NCI-H2196 (cell line): ENCODE measurements around the gene DPP3.
A peak's percentile ranks its signal among the peaks of the same experiment; 100 is the strongest.
"Not testable (repeated sequence)": the region's sequence is repeated elsewhere in the genome, so short reads cannot be mapped to it uniquely, and the experiment has no call there.

Experiments
- DNase-seq: peaks from one replicate; lab custom pipeline; 2025; ENCODE audit not compliant: unreplicated experiment; lab: John Stamatoyannopoulos, UW

Gene DPP3

DNA sequence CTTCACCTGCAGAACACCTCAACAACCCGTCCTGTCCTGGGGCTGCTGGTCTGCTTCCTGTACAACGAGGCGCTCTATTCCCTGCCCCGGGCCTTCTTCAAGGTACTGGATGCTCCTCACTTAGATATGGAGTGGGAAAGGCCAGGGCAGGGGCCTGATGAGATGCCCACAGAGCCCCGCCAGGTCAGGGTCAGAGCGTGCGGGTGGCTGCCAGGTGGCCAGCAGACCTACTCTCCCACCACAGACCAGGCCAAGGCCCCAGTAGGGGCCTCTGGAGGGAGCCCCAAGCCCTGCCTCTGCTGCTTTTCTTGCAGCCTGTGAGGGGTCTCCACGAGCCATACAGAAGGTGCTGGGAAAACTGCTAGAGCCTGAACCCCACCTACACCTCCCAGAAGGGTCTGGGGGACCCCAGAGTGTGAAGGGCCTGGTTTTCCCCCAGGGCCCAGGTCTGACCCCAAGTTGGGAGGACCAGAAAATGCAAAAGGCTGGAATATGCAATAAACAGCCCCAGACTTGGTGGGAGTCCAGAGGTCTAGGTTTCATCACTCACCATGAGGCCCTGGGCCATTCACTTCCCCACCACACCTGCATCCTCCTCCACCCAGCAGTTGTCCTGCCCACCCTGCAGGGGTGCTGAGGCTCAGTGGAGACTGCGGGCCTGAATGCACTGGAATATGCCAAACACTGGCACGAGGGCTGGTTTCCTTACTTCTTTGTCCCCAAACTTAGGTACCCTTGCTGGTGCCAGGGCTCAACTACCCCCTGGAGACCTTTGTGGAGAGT, 50.9 kb downstream of the DPP3 start:
- no peak for DNase-seq

- DNase-seq = no peak
Observed at GRCh38 chr11:66531841-66532240, 51.6 kb downstream of the DPP3 start.

DNA sequence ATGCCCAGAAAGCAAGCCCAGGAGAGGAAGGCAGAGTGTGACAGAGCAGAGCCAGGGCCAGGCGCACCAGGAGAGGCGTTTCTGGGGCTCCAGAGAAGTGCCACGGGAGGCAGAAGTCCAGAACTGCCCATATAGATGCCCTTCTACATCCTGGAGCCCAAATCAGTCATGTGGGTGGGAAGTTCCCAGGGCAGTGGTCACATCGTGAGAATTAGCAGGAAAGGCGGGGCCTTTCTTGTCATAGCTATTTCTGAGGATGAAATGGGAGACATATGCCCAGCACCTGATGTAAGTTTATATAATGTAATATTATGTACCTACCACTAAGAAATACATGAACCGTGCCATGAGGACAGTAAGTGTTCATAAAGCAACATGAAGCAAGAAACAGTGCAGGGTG, 52.5 kb downstream of the DPP3 start:
- DNase-seq = no peak

- DNase-seq = no peak
Observed at GRCh38 chr11:66539170-66539869, 59.1 kb downstream of the DPP3 start.

DNA sequence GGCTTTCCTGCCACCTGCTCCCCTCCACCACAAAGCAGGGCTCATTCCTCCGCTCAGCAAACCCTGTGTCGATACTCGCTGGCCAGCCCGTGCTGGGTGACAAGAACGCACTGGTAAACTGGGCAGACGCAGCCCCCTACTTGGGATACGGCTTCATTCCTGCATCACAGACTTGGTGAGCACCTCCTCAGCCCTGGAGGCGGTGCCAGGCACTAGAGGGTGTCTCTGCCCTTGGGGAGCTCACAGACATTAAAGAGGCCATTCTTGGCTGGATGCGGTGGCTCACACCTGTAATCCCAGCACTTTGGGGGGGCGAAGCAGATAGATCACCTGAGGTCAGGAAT, 59.6 kb downstream of the DPP3 start:
- DNase-seq = no peak

DNA sequence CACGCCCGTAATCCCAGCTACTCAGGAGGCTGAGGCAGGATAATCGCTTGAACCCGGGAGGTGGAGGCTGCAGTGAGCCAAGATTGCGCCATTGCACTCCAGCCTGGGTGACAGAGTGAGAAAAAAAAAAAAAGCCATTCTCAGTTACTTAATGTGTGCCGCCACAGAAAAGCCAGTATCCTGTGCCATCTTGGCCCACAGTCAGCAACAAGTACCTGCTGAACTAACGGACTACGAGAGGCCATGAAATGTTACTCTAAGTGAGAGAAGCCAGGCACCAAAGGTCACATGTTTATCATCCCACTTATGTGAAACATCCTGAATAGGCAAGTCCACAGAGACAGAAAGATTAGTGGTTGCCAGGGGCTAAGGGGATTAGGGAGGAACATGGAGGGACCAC, 60.4 kb downstream of the DPP3 start:
- not testable (repeated sequence) for DNase-seq

GRCh38 chr11:66541892-66542291, 61.7 kb downstream of the DPP3 start:
- no peak for DNase-seq

- no peak for DNase-seq
Observed at GRCh38 chr11:66542362-66542761, 62.1 kb downstream of the DPP3 start.

DNA sequence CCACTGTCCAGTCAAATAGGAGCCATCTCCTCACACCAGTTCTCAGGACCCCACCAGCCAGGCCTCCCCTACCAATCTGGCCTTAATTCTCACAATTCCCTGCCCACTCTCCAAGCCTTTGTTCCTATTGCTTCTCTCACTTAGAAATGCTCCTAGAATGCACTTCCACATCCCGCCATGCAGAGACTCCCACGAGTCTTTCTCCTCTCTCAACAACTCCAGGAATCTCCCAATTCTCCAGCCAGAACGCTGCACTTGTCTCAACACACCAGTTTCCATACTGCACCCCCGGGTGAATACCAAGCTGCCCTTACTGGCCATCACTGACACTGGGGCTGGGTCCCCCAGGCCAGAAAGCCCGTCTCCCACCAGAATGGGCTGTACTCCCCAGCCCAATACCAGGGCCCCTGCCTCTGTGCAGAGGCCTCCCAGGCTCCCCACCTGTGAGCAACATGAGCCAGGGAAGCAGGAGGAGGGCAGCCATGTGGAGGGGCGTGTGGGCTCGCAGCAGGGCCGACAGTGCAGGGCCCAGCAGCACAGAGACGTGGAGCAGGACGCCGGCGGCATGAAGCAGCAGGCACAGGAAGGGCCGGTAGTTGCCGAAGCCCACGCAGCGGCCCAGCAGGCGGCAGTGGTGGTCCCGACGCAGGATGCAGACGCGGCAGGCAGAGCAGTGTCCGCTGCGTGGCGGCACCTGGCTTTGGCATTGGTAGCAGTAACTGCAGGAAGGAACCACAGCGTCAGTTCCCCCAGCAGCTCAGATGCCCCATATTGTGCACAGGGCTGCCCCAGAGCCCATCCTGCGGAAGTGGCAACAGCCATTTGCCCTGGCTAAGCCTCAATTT, 63.3 kb downstream of the DPP3 start:
- no peak for DNase-seq

DNA sequence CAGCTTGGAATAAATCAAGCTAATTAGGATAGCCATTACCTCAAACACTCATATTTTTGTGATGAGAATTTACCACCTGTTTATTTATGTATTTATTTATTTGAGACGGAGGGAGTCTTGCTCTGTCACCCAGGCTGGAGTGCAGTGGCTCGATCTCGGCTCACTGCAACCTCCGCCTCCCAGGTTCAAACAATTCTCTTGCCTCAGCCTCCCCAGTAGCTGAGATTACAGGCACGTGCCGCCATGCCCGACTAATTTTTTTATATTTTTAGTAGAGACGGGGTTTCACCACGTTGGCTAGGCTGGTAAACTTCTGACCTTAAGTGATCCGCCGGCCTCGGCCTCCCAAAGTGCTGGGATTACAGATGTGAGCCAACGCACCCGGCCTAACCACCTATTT, 64.7 kb downstream of the DPP3 start:
- DNase-seq = not testable (repeated sequence)

DNA sequence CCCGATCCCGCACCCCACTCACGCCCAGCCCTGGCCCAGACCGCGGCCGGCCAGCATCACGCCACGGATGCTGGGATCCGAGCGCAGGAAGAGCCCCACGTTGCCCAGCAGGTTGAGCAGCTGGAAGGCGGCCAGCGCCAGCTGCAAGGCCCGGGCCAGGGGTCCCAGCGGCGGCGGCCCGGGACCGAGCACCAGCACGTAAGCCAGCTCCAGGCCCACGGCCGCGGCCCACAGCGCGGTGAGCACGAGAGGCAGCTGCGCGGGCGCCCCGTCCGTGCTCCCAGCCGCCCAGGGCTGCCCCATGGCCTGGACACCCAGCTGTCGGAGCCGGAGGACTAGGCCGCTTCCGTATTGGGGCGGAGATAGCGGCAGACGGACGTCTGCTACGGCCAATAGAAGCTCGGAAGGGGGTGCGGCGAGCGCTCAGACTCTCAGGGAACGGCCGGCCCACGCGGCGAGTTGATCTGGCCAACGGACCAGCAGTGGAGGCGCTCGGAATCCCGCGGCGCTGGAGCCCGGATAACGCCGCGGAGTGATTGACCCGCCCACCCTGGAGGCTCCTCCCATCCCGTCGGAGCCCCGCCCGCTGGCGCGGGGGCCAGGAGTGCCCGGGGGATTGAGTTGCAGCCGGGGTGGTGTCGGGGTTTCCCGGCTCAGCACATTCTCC, 65.6 kb downstream of the DPP3 start, which contains the start of gene ZDHHC24:
Gene ZDHHC24, minus strand, starts transcription at position 348 of the 667 bp plus-strand sequence. Its CDS starts 45 bp downstream, at position 303.
- peak; percentile 95 for DNase-seq

DNA sequence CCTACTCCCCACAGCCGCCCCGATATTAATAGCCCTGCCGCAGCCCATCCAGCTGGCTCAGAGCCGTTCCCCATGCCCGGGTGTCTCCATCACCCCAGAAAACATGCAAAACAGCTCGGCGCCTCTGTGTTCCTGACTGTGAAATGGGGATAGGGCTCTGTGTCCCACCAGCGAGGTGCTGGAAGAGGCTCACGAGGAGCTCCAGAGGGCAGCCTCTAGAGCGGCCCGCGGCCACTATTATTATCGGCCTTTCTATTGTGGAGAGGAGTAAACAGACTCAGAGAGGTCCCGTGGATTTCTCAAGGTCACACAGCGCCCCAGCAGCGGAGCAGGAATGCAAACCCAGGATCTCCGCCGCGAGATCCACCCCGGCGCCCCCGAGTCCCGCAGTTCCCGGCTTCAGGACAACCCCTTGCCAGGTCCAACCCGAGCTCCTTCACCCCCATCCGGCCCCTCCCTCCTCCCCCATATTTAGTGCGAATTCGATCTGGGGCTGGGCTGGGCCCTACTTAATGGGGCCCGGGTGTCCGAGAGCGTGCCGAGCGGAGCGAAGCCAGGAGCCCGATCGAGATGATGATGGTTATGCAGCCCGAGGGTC, 66.2 kb downstream of the DPP3 start, which contains the start of gene ACTN3:
Gene ACTN3, plus strand, starts transcription at position 536 of the 598 bp plus-strand sequence. Its CDS starts 35 bp downstream, at position 571.
- no peak for DNase-seq

DNA sequence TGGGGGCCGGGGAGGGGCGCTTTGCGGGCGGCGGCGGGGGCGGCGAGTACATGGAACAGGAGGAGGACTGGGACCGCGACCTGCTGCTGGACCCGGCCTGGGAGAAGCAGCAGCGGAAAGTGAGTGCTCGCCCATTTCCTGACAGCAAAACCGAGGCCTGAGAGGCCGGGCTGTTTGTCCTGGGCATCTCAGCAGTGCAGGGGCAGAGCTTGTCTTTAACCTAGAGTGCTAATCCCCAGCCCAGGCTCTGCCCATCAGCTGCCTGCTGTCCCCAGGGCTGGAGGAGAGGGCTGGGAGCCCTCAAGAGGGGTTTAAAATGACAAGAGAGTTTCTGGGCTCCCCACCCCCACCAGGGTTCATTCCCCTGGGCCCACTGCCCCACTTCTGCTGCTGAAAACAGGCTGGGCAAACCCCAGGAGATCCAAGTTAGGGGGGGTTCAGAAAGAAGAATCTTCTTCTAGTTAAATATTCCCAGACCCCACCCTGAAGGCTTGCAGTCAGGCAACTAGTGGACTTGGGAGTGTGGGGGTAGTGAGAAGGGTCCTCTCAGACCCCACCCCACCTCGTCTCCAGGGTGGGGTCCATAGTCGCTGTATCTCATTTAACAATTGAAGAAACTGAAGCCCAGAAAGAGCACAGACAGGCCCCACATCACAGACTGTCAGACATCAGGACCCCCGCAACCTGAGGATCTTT, 66.9 kb downstream of the DPP3 start:
- no peak for DNase-seq

DNA sequence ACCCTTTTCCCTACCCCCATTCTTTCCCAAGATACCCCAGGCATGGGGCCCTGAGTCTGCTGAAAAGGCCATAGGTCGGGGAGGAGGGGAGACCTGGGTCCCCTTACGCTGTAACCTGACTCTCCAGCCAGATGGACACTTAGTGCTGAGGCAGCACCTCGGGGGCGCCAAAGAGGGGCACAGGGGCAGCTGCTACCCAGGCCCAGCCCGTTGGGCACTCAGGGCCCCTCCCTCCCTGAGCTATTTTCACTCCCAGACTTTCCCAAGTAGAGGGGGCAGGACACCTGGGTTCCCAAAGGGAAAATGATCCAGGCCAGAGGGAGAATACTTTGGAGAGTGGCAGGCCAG, 67.4 kb downstream of the DPP3 start:
- DNase-seq = no peak

DNA sequence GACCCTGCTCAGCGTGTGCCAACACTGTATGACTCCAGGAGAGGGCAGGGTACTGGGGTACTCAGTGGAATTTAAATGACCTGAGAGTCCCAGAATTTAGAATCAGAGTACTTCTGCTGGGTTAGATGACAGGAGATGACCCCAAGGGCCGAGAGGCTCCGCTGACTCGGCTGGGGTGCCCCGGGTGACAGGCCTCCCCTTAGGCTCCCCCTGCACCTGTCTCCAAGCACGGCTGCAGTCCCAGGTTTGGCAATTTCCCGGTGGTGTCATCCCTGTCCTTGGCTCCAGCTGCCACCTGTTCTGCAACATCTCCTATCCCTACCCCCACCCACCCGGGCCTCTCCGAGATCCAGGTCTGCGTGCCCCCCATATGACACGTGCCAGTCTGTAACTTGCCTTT, 67.8 kb downstream of the DPP3 start:
- DNase-seq = no peak

GRCh38 chr11:66548774-66549630, 68.8 kb downstream of the DPP3 start:
- no peak for DNase-seq

DNA sequence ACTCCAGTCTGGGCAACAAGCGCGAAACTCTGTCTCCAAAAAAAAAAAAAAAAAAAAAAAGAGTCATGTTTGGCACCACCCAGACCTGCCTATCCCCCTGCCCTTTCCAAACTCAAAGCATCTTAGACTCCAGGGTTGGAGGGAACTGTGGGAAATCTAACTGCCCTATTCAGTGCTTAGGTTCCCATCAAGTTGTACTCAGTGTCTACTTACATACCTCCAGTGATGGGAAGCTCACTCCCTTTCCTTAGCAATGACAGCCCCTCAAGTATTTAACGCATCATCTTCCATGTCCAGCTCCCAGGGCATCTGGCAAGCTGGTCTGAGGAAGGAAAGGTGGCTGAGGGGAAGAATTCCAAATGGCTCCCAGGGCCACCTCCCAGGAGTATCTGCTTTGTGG, 69.5 kb downstream of the DPP3 start:
- DNase-seq = no peak

DNA sequence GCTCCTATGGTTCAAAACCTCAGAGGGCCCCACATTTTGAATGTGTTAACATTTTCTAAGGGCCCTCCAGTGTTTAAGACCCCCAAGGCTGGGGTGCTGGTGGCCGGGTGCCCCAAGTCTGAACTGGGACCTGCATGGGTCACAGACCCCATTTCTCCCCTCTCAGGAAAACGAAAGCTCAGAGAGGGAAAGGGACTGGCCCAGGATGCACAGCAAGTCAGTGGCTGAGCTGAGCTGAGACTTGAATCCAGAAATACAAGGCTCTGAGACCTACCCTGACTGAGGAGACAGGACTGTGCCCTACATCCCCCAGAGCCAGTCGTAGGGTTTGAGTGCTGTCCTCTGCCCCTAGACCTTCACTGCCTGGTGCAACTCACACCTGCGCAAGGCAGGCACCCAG, 70.7 kb downstream of the DPP3 start:
- no peak for DNase-seq

DNA sequence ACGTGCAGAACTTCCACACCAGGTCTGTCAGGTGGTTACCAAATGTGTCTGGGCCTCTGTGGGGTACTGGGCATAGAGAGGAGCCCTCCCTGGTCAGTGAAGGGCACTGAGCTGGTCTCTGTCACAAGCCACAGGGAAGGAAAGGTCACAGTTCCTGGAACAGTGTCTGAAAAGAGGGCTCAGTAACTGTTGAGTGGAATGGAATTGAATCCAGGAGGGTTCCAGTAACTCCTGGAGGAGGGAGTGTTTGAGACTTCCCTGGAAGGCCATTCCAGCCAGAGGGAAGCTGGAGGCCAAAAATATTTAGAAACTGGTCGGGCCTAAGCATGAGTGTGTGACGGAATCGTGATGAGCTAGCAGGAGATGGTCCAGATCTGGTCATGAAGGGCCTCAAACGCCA, 74.4 kb downstream of the DPP3 start:
- no peak for DNase-seq
